Keratinocyte (primary cell): ENCODE results near the gene FSTL5. TPM values are rescaled to one million over a fixed set of nuclear protein-coding genes. Genes with fewer than 3 reads are reported as not detected.

Source experiments
- DNase-seq: peaks from one replicate; pipeline ENCODE4 v3.0.0-alpha.2; 2011; ENCODE audit warnings: low read depth, missing footprints, low spot score
- FAIRE-seq: peaks from 2 replicates; lab custom pipeline; 2011; peaks lifted over from hg19 to GRCh38; lab: Jason Lieb, UNC
- H2AFZ ChIP-seq: 2 replicates; pipeline ENCODE4 v1.6.0; 2012; ENCODE audit warnings: low read length, control low read depth, inconsistent platforms; ENCODE audit not compliant: control insufficient read depth
- H3K27ac ChIP-seq: 2 replicates; pipeline ENCODE4 v1.5.1; 2011; ENCODE audit warnings: low read length; ENCODE audit not compliant: control insufficient read depth, insufficient read depth
- H3K27me3 ChIP-seq: 3 replicates; pipeline ENCODE4 v1.6.0; 2011; ENCODE audit warnings: low read length; ENCODE audit not compliant: control insufficient read depth, insufficient read depth; ENCODE audit errors: extremely low read depth
- H3K36me3 ChIP-seq, 2 experiments: 2 replicates in 1 of 2; 3 replicates in 1 of 2; pipeline ENCODE4 v1.5.1; 2011; ENCODE audit warnings: low read length in 2 of 2, mild to moderate bottlenecking in 1 of 2; ENCODE audit not compliant: control insufficient read depth in 2 of 2, insufficient read depth in 2 of 2; ENCODE audit errors: extremely low read depth in 1 of 2
- H3K4me1 ChIP-seq: 3 replicates; pipeline ENCODE4 v1.5.1; 2011; ENCODE audit warnings: low read length; ENCODE audit not compliant: control insufficient read depth, insufficient read depth; ENCODE audit errors: extremely low read depth
- H3K4me2 ChIP-seq: 3 replicates; pipeline ENCODE4 v1.6.0; 2011; ENCODE audit warnings: low read depth, low read length; ENCODE audit not compliant: control insufficient read depth, insufficient read depth; ENCODE audit errors: extremely low read depth
- H3K4me3 ChIP-seq, 3 experiments: fragments of 200-600 bp in 1 of 3; sonication (generic) in 1 of 3; 2 replicates in 2 of 3; 3 replicates in 1 of 3; pipeline ENCODE4 v1.5.1; 2011 to 2016; ENCODE audit warnings: low read length in 3 of 3, mild to moderate bottlenecking in 3 of 3, control low read depth in 2 of 3, inconsistent platforms in 1 of 3, low read depth in 1 of 3, mixed read lengths in 1 of 3, mixed run types in 1 of 3, moderate library complexity in 1 of 3; ENCODE audit not compliant: control insufficient read depth in 2 of 3, insufficient read depth in 2 of 3; ENCODE audit errors: extremely low read depth in 1 of 3
- H3K79me2 ChIP-seq: 2 replicates; pipeline ENCODE4 v1.6.0; 2012; ENCODE audit warnings: low read length; ENCODE audit not compliant: control insufficient read depth, insufficient read depth
- H3K9ac ChIP-seq: 3 replicates; pipeline ENCODE4 v1.6.0; 2011; ENCODE audit warnings: low read length; ENCODE audit not compliant: control insufficient read depth, insufficient read depth; ENCODE audit errors: extremely low read depth
- H3K9me1 ChIP-seq: 3 replicates; pipeline ENCODE4 v1.6.0; 2011; ENCODE audit warnings: low read length; ENCODE audit not compliant: control insufficient read depth, insufficient read depth; ENCODE audit errors: extremely low read depth
- H3K9me3 ChIP-seq: 2 replicates; pipeline ENCODE4 v1.5.1; 2012; ENCODE audit warnings: low read depth, low read length; ENCODE audit not compliant: control insufficient read depth
- H4K20me1 ChIP-seq: 3 replicates; pipeline ENCODE4 v1.6.0; 2011; ENCODE audit warnings: low read length; ENCODE audit not compliant: control insufficient read depth, insufficient read depth; ENCODE audit errors: extremely low read depth
- EZH2 ChIP-seq: IDR thresholded peaks from one replicate; pipeline ENCODE4 v1.6.1; 2012; ENCODE audit warnings: inconsistent platforms, mild to moderate bottlenecking, low read length, moderate library complexity
- dilution Hi-C: fragments of 300-500 bp; cut with MboI; formaldehyde crosslinking; loops from one replicate; pipeline ENCODE4 v1.7.0; 2020; ENCODE audit warnings: low sequenced_read_pairs; ENCODE audit not compliant: extremely low pct_ligation_motif_present
- polyA plus RNA-seq, 5 experiments: library from polyadenylated mRNA; depleted of rRNA in 3 of 5; stranded (reverse) in 3 of 5; stranded (forward) in 1 of 5; unstranded in 1 of 5; fragments of >200 nt; gene quantifications; 1 replicate in 1 of 5; 2 replicates in 3 of 5; 3 replicates in 1 of 5; pipeline versions ENCODE4 v1.2.1 to v1.2.3, GENCODE V29; 2011 to 2012; ENCODE audit warnings: missing spikeins in 2 of 5, low read depth in 1 of 5, low replicate concordance in 1 of 5
- TF ChIP-seq, protein P1 (sequence below), 3 experiments: IDR thresholded peaks in 1 of 3; conservative IDR thresholded peaks in 1 of 3; optimal IDR thresholded peaks in 1 of 3; 2 replicates in 2 of 3; 3 replicates in 1 of 3; pipeline versions ENCODE3 to v1.5.1; 2011; ENCODE audit warnings: low read length in 3 of 3, mild to moderate bottlenecking in 3 of 3, moderate library complexity in 2 of 3, control low read depth in 1 of 3, inconsistent platforms in 1 of 3; ENCODE audit not compliant: insufficient read depth in 2 of 3; ENCODE audit errors: extremely low read depth in 1 of 3

FSTL5 gene
- polyA plus RNA-seq, 1 donor (not counting 4 experiments of a cell fraction or from before 2014, with no cell fraction given), result not detected

DNA sequence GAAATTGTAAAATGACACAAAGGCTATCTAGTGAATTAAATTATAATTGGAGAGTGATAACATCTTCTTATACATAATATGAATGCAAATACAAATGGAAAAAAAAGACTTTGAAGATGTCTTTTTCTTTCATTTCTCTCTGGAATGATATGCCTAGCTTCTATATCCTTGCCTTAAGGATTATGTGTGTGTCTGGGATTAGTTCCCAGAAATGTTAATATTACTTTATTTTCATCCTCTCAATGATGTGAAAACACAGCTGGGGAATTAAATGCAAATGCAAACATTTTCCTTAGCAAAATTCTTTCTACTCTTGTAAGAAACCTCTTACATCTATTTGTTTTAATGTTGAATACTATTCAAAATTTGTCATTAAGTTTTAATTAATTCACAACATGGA lies 441.9 kb downstream of the FSTL5 start:
- no peaks in the 10 kb centered on the region for H3K9me1 ChIP-seq
- TF ChIP-seq EZH2, result no peak
- TF ChIP-seq, protein P1, sequence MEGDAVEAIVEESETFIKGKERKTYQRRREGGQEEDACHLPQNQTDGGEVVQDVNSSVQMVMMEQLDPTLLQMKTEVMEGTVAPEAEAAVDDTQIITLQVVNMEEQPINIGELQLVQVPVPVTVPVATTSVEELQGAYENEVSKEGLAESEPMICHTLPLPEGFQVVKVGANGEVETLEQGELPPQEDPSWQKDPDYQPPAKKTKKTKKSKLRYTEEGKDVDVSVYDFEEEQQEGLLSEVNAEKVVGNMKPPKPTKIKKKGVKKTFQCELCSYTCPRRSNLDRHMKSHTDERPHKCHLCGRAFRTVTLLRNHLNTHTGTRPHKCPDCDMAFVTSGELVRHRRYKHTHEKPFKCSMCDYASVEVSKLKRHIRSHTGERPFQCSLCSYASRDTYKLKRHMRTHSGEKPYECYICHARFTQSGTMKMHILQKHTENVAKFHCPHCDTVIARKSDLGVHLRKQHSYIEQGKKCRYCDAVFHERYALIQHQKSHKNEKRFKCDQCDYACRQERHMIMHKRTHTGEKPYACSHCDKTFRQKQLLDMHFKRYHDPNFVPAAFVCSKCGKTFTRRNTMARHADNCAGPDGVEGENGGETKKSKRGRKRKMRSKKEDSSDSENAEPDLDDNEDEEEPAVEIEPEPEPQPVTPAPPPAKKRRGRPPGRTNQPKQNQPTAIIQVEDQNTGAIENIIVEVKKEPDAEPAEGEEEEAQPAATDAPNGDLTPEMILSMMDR (optimal IDR thresholded peaks at IDR 0.05 in 1 of 3, IDR thresholded peaks at IDR 0.05 in 1 of 3, conservative IDR thresholded peaks at IDR 0.05 in 1 of 3; ENCODE audit: extremely low read depth in 1 of 3, insufficient read depth in 2 of 3, low read length in 3 of 3), result no peak
- H2AFZ ChIP-seq, result no peak overlapping the region
- no peak overlapping the region for H3K9ac ChIP-seq
- H3K4me3 ChIP-seq, result no peak overlapping the region
- FAIRE-seq (no peak), DNase-seq (no peak)
- H3K36me3 ChIP-seq, result no peaks in the 10 kb centered on the region
- no peaks in the 10 kb centered on the region for H3K9me3 ChIP-seq
- no peaks in the 10 kb centered on the region for H3K79me2 ChIP-seq
- dilution Hi-C loops, result no loop called here
- H3K27ac ChIP-seq, result no peak overlapping the region
- no peaks in the 10 kb centered on the region for H4K20me1 ChIP-seq
- H3K27me3 ChIP-seq, result no peaks in the 10 kb centered on the region
- H3K4me1 ChIP-seq, result no peaks in the 10 kb centered on the region
- no peak overlapping the region for H3K4me2 ChIP-seq

DNA sequence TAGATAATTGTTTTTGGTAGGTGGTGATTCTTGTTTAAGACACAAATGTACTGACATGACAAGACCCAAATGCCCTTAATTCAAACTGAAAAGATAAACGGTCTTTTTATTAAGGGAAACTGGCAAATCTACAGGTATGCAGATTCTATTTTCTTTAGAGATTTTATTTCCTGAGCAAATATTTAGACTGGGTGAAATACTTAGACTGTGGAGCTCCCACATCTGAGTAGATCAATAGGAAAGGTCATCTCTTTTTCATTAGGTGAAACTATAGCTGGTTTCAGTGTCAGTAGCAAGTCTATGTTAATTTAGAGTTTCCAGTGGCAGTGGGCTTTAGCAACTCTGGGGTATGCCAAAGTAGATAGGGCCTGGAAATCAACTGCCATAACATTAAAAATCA lies 446.7 kb downstream of the FSTL5 start:
- Histone ChIP-seq H3K79me2 (no peaks in the 10 kb centered on the region), H3K27ac (no peak overlapping the region), H3K4me1 (no peaks in the 10 kb centered on the region), H3K9me3 (no peaks in the 10 kb centered on the region), H3K4me3 (no peak overlapping the region), H4K20me1 (no peaks in the 10 kb centered on the region), H3K36me3 (no peaks in the 10 kb centered on the region), H3K9ac (no peak overlapping the region), H2AFZ (no peak overlapping the region), H3K27me3 (no peaks in the 10 kb centered on the region), H3K9me1 (no peaks in the 10 kb centered on the region), H3K4me2 (no peak overlapping the region)
- dilution Hi-C loops, result no loop called here
- FAIRE-seq (no peak), DNase-seq (no peak)
- TF ChIP-seq, protein P1 (optimal IDR thresholded peaks at IDR 0.05 in 1 of 3, IDR thresholded peaks at IDR 0.05 in 1 of 3, conservative IDR thresholded peaks at IDR 0.05 in 1 of 3; ENCODE audit: extremely low read depth in 1 of 3, insufficient read depth in 2 of 3, low read length in 3 of 3), result no peak
- no peak for TF ChIP-seq EZH2
